GM21723 (cell line): ENCODE results near the gene JAZF1.
A peak's percentile ranks its signal among the peaks of the same experiment; 100 is the strongest.

Experiments
- ATAC-seq: cut with Tn5 transposase; IDR thresholded peaks from one replicate; pipeline ENCODE4 v1.9.1; 2021; ENCODE audit warnings: mild to moderate bottlenecking, moderate library complexity; ENCODE audit not compliant: unreplicated experiment

JAZF1 gene

GRCh38 chr7:28168393-28169158 is 12.0 kb downstream of the JAZF1 start:
- no peak for ATAC-seq

DNA sequence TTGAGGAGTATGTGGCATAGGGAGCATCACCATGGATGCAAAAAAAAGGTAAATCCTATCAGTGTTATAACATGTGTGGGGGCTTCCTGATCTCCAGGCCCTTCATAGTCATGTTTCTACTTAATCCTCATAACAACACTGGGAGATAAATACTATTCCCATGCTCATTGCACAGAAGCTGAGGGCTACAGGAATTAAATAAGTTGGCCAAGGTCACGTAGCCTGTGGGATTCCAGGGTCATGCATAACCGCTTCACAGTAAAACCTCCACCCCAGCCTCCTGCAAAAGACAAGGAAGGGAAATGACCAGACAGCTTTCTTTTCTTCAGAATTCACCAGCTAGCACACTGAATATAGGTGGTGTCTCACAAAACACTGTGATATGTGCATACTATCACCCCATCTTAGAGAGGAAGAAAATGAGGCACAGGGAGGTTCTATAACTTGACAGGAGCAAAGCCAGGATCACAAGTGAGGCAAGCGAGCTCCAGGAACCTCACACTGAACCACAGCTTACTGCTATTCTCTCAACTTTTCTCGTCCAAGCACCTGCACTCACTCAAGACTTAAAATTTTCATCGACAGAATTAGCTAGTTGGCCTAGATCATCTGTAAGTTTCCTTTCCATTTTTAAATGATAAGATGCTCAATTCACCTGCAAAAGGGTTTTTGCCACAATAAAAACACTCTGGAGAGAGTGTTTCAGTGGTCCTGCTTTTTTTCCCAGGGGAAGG is 13.4 kb downstream of the JAZF1 start:
- no peak for ATAC-seq

- ATAC-seq, result no peak
These were observed 14.3 kb downstream of the JAZF1 start for GRCh38 chr7:28165961-28166955.

DNA sequence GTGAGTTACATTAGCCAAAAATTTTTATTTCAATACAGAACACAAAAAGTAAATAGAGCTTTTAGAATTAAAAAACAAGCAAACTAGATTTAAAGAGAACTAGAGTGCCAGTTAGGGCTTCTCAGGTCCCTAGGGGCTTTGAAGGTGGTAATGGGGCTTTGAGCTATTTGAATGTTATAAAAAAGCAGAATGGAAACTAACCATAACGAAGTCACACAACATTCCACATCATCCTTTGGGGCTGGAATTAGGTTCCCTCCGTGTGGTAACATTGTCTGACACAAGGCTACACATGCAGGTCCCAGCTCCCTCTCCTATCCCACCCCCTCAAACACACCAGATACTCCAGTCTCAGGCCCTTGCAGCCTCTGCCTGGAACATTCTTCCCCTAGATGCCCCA is 15.3 kb downstream of the JAZF1 start:
- ATAC-seq, result no peak

GRCh38 chr7:28163949-28164348 is 16.6 kb downstream of the JAZF1 start:
- ATAC-seq, result no peak

DNA sequence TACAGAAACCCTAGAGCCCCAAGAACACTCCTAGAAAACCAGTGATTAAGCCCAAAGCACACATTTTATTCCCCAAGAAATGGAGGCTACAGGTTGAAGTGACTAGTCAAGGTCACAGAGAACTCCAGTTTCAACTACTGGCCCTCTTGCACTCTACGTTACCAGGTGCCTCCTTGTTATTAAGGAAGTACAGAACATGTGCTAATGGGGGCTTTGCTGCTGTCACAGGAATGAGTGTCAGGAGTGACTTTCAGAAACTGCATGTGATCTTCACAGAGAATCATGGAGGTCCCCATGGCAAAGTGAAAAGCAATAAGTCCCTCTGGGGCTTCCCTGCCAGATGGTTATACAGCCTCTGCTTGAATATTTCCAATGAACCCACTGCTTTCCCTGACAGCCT is 19.3 kb downstream of the JAZF1 start:
- ATAC-seq, result no peak

GRCh38 chr7:28160551-28160991 is 20.0 kb downstream of the JAZF1 start:
- no peak for ATAC-seq

GRCh38 chr7:28157831-28158416 is 22.7 kb downstream of the JAZF1 start:
- no peak for ATAC-seq

GRCh38 chr7:28157076-28157745 is 23.4 kb downstream of the JAZF1 start:
- ATAC-seq, result no peak

DNA sequence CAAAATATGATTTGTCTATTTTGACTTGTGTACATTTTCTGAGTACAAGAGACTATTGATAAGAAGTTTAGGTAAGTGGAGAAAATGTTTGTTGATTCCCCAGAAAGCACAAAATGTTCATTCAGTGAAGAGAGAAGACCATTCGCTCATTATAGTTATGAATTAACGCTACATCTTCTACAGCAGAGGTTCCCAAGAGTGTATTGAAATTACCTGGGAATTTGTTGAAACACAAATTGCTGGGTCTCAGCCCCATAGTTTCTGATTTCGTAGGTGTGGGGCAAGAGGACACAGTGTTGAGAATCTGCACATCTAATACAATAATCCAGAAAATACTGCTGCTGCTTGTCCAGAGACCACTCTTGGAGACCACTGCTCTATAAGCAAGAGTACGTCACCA is 24.2 kb downstream of the JAZF1 start:
- ATAC-seq, result no peak

- no peak for ATAC-seq
These were observed 24.6 kb downstream of the JAZF1 start for GRCh38 chr7:28155964-28156363.

- ATAC-seq, result peak; percentile 89
These were observed 25.5 kb downstream of the JAZF1 start for GRCh38 chr7:28155019-28155660.

- no peak for ATAC-seq
These were observed 28.0 kb downstream of the JAZF1 start for GRCh38 chr7:28152594-28152993.

- ATAC-seq, result peak; percentile 31
These were observed 28.6 kb downstream of the JAZF1 start for GRCh38 chr7:28151965-28152364.

GRCh38 chr7:28149291-28150101 is 31.1 kb downstream of the JAZF1 start:
- ATAC-seq, result no peak

DNA sequence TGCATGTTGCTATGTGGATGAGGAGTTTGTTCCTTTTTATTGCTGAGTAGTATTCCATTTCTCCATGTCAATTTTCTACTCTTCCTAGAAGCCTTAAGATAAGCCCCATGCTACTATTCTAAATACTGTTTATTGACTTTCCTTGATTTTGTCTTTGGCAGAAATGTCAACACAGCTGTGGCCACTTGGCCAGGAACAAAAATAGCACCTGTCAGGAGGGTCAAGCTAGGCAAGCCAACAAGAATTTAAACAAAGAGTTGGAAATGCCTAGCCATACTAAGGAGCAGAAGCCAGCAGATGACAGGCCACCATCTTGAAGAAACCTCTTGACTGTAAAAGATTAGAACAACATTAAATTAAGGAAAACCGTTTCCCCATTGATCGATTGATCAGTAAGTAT is 34.7 kb downstream of the JAZF1 start:
- ATAC-seq, result no peak

DNA sequence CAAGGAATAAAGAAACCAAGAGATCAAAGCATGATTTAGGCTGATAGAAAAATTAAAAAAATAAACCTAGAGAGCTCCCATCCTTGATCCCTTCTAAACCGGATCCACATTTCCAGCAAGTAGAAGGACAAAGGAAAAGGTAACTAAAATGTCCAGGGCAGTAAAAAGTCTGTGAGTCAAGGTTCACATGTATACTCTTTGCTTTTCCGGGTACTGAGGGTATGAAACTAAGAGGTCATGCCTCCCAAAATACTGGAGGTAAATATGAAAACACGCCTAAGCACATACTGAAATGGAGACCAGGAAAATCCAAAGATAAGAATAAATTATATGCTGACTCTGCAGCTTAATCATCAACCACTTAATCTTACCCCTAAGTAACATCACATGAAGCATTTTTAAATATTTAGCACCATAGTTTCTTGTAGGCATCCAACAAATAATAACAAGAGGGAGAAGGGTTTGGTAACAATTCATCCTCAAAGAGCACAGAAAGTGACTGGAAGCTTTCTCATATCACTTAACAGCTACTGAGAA is 35.4 kb downstream of the JAZF1 start:
- no peak for ATAC-seq

GRCh38 chr7:28144266-28144665 is 36.3 kb downstream of the JAZF1 start:
- no peak for ATAC-seq

GRCh38 chr7:28142650-28143049 is 37.9 kb downstream of the JAZF1 start:
- no peak for ATAC-seq
